IMR-90 (cell line): ENCODE data around the gene OR3A3.

Experiments used
- BHLHE40 ChIP-seq: fragments of 150-350 bp; IDR thresholded peaks from 2 replicates; pipeline ENCODE4 v1.6.1; 2016; ENCODE audit warnings: mild to moderate bottlenecking, low read depth, low read length
- CEBPB ChIP-seq: IDR thresholded peaks from 2 replicates; pipeline ENCODE4 v1.6.1; 2012; ENCODE audit warnings: low read depth, low read length, improper control_type of control experiment
- CHD1 ChIP-seq: IDR thresholded peaks from 2 replicates; pipeline ENCODE4 v1.6.1; 2012; ENCODE audit warnings: low read depth, low read length, improper control_type of control experiment
- ELK1 ChIP-seq: fragments of 150-350 bp; IDR thresholded peaks from 2 replicates; pipeline ENCODE4 v1.6.1; 2016; ENCODE audit warnings: low read depth, mild to moderate bottlenecking, low read length, moderate library complexity, borderline replicate concordance
- FOS ChIP-seq: fragments of 150-350 bp; IDR thresholded peaks from 2 replicates; pipeline ENCODE4 v1.6.1; 2016; ENCODE audit warnings: low read depth, low read length
- MAFK ChIP-seq: IDR thresholded peaks from 2 replicates; pipeline ENCODE4 v1.6.1; 2012; ENCODE audit warnings: low read depth, low read length, improper control_type of control experiment
- MAZ ChIP-seq: IDR thresholded peaks from 2 replicates; pipeline ENCODE4 v1.6.1; 2012; ENCODE audit warnings: low read depth, mild to moderate bottlenecking, low read length, improper control_type of control experiment, moderate library complexity, borderline replicate concordance
- MXI1 ChIP-seq: IDR thresholded peaks from 2 replicates; pipeline ENCODE4 v1.6.1; 2012; ENCODE audit warnings: low read depth, mild to moderate bottlenecking, low read length, moderate library complexity, borderline replicate concordance
- POLR2A ChIP-seq: IDR thresholded peaks from 2 replicates; pipeline ENCODE4 v1.6.1; 2012; ENCODE audit warnings: mild to moderate bottlenecking, low read depth, low read length
- RAD21 ChIP-seq: IDR thresholded peaks from 2 replicates; pipeline ENCODE4 v1.6.1; 2012; ENCODE audit warnings: low read length, improper control_type of control experiment
- RCOR1 ChIP-seq: IDR thresholded peaks from 2 replicates; pipeline ENCODE4 v1.6.1; 2012; ENCODE audit warnings: mild to moderate bottlenecking, low read length, improper control_type of control experiment; ENCODE audit not compliant: insufficient replicate concordance
- RFX5 ChIP-seq: IDR thresholded peaks from 2 replicates; pipeline ENCODE4 v1.8.0; 2012; ENCODE audit warnings: low read depth, mild to moderate bottlenecking, low read length, moderate library complexity
- USF2 ChIP-seq: fragments of 150-350 bp; IDR thresholded peaks from 2 replicates; pipeline ENCODE4 v1.6.1; 2017; ENCODE audit warnings: mild to moderate bottlenecking, antibody characterized with exemption, low read length, low read depth
- TF ChIP-seq, protein P1 (sequence below): conservative IDR thresholded peaks from 2 replicates; pipeline ENCODE4 v1.5.1; 2012; ENCODE audit warnings: mild to moderate bottlenecking, low read depth, low read length, improper control_type of control experiment

GRCh38 chr17:3471599-3471998 lies 60.4 kb downstream of the OR3A3 start, which contains the start of gene SPATA22:
- TF ChIP-seq POLR2A (no peak), CHD1 (no peak), MAZ (no peak), RAD21 (no peak), MXI1 (no peak), USF2 (no peak), CEBPB (no peak), ELK1 (no peak), MAFK (no peak), FOS (no peak), RFX5 (no peak), RCOR1 (no peak), BHLHE40 (no peak)
- TF ChIP-seq, protein P1, sequence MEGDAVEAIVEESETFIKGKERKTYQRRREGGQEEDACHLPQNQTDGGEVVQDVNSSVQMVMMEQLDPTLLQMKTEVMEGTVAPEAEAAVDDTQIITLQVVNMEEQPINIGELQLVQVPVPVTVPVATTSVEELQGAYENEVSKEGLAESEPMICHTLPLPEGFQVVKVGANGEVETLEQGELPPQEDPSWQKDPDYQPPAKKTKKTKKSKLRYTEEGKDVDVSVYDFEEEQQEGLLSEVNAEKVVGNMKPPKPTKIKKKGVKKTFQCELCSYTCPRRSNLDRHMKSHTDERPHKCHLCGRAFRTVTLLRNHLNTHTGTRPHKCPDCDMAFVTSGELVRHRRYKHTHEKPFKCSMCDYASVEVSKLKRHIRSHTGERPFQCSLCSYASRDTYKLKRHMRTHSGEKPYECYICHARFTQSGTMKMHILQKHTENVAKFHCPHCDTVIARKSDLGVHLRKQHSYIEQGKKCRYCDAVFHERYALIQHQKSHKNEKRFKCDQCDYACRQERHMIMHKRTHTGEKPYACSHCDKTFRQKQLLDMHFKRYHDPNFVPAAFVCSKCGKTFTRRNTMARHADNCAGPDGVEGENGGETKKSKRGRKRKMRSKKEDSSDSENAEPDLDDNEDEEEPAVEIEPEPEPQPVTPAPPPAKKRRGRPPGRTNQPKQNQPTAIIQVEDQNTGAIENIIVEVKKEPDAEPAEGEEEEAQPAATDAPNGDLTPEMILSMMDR: no peak
